ENCODE data around the gene PSTPIP2.
"Not testable (repeated sequence)": the region's sequence is repeated elsewhere in the genome, so short reads cannot be mapped to it uniquely, and the experiment has no call there.

The PSTPIP2 gene

DNA sequence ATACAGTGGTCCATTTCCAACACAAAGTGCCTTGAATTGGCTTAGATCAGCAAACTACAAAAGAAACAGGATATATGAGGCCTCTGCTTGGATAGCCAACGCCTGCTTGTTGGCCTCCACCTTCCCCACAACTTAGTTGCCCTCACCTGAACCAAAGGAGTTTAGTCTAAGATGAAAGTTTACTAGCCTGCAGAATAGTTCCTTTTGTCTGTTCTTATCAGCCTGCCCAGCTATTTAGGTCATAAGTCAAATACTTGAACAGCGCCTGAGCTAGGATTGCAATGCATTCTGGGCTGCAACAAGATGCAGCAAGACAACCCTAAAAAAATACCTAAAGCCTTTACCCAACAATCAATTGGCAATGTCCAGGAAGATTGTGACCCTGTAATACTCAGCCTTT is 91.8 kb downstream of the PSTPIP2 start:
- DNase-seq: no peak

DNA sequence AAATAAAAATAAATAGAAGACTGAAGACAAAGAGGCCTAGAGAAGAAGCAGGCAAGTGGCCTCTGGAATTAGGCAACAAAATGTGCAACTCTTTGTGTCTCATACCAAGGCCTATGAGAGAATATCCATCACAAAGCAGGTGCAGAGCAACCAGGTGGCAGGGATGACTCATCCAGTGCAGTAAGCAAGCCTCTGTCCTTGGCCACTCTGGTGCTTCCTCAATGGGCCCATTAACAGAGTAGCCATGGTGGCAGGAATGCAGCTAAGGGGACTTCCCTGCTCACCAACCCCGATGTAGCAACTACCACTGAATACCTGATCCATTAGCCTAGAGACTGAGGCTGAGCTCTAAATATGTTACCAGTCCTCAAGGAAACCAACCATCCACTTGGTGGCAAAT is 94.0 kb downstream of the PSTPIP2 start:
- DNase-seq: no peak

DNA sequence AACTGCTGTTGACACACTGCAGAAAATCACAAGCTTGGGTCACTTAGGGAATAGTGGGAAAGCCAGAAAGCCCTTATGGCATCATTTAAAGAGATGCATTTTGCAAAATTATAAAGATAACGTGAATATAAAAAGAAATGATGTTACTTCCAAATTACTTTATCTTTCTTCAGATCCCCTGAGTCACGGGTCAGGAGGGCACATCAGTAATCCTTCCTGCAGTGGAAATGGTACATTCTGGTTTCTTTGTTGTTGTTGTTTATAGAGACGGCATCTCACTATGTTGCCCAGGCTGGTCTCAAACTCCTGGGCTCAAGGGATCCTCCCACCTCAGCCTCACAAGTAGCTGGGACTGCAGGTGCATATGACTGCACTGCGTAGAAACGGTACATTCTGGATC is 95.1 kb downstream of the PSTPIP2 start:
- no peak for DNase-seq

DNA sequence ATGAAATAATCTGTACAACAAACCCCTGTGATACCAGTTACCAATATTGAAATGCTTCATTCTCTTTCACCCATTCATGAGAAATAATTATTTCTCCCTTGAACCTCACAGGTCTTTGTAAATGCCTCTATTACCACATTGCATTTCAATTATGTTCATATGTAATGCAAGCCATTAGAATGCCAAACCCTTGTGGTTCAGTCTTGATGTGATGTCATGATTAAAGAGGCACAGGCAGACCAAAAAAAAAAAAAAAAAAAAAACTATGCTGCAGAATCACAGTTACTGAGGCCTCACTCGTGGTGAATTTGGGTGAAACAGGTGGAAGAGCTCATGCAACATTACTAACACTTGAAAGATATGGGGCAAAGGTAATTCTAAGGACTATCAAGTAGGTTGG is 95.5 kb downstream of the PSTPIP2 start:
- DNase-seq: no peak

DNA sequence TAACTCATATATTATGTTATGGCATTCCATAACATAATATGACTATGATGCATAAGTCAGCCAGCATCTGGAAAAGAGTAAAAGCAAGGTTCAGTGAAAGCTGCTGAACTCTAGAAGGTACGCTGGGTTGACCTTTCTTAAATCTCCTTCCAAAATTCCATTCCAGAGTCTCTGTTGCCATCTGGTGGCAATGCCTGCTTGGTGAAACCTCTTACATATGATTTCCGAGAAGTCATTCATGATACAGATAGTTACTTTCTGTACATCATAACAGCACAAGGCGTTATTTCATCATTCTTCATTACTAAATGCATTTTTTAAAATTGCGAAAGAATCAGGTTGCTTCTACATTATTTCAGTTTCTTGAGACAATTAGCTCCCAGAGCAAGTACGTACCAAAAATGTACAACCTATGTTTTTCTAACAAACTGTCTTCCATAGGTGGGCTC is 97.9 kb downstream of the PSTPIP2 start:
- DNase-seq: peak; percentile 62

DNA sequence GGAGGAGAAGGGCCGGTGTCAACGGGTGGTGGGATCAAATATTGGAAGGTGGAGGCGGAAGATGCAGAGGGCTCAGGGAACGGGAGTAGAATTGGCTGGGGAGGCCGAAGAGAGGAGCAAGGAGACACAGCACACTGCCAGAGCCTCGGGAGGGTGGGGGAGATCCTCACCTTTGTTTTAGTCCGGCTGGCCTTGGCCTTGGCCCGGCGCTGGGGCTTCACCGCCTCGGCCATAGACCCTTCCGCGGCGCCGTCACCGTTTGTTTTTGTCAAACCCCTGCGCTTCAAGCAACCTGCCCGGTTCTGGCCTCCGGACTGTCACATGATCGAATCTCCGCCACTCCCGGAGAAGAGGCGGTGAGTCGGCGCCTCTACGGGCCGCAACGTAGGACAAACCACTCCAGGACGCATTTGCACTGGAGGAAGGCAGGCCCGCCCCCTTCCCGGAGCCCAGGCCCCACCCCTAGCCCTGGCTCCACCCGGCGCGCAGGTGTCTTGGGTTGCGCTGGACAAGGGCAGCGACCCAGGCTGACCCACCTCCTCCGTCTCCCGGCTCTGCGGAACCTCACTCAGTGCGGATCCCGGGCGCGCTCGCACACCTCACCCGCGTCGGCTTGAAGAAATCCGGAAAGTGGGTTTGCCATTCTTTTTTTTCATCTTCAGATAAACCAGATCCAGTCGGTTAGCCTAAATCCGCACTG is 104.9 kb downstream of the PSTPIP2 start, which contains the start of gene EPG5:
Gene EPG5 (minus strand): TSS at position 323 of the 700 bp plus-strand sequence. CDS start 90 bp downstream, at position 233.
- peak; percentile 89 for DNase-seq

DNA sequence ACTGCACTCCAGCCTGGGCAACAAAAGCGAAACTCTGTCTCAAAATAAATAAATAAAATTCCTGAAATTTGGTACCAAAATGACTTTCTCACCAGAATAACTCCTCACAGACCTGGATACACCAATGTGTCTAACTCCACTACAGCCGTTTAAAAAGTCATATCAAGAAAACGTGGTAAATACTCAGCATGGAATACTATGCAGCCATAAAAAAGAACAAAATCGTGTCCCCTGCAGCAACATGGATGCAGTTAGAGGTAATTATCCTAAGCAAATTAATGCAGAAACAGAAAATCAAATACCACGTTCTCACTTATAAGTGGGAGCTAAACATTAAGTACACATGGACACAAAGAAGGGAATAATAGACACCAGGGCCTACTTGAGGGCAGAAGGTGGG is 107.1 kb downstream of the PSTPIP2 start:
- not testable (repeated sequence) for DNase-seq

DNA sequence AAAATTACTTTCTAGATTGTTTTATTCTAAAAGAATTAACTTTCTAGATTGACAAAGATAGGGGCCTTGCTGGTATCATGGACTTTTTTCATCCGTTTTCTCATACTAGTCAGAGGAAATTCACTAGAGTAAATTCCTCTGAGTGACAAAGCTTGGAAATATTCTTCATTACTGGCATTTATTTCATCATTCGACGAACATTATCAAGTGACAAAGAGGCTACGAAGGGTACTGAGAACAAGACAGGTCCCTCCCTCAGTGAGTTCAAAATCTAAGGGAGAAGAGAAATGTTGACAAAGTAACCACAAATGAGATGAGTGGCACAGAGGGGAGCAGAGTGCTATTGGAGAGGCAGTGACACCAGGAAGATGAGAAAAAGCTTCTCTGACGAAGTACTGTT is 109.2 kb downstream of the PSTPIP2 start:
- DNase-seq: no peak

DNA sequence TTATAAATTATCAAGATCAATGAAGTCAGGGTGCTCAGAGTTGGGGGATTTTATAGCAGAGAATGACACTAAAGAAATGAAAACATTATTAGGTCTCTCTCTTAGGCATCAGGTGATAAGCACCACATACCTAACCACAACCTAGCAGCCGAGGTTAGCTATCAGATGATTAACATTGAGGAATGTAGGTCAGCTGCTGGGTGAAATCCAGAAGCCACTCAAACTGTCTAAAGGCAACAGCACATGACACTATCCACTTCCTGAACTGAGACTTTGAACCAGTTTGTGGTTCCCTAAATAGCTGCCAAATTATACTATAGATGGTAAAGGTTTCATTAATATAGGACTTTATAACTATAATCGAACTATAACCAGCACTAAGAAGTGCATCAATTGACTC is 109.6 kb downstream of the PSTPIP2 start:
- DNase-seq: no peak

DNA sequence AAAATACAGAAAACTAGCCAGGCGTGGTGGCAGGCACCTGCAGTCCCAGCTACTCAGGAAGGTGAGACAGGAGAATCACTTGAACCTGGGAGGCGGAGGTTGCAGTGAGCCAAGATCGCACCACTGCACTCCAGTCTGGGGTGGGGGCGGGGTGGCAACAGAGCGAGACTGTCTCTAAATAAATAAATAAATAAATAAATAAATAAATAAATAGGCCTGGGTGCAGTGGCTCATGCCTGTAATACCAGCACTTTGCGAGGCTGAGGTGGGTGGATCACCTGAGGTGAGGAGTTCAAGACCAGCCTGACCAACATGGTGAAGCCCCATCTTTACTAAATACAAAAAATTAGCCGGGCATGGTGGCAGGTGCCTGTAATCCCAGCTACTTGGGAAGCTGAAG is 112.6 kb downstream of the PSTPIP2 start:
- not testable (repeated sequence) for DNase-seq

DNA sequence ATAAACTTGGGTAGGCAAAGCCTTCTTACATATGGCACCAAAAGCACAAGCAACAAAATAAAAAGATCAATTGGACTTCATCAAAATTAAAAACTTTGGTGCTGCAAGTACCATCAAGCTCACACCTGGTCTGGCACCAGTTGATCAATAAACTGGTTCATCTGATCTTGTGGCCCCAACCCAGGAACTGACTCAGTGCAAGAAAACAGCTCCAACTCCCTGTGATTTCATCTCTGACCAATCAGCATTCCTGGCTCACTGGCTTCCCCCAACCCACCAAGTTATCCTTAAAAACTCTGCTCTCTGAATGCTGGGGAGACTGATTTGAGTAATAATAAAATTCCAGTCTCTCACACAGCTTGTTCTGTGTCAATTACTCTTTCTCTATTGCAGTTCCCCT is 113.3 kb downstream of the PSTPIP2 start:
- DNase-seq: no peak

DNA sequence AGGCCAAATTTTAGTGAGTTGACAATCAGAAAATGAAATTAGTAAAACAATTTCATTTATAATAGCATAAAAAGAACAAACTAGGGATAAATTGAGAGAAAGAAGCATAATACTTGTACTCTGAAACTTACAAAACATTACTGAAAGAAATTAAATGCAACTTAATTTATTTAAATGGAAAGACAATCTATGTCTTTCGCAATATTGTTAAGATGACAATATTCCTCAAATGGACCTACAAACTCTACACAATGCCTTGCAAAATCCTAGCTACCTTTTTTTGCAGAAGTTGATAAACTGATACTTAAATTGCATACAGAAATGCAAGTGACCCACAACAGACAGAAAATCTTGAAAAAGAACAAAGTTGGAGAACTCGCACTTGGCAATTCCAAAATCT is 114.0 kb downstream of the PSTPIP2 start:
- DNase-seq: no peak

DNA sequence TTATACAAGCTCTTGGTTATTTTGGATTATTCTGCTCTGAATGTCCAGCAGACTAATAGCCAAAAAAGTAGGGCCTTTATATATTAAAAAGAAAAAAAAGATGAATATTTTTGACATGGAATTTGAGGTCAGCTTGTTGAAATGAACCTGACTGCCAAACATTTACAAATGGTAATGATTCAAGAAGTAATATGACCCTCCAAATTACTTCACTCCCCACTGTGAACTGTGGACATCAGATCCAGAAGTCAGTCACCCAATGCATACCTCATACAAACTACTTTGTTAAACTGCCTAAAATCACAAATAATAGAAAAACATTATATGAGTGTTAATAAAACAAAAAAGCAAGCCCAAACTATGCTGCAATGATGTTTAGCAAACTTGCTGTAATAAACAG is 115.0 kb downstream of the PSTPIP2 start:
- DNase-seq: no peak

DNA sequence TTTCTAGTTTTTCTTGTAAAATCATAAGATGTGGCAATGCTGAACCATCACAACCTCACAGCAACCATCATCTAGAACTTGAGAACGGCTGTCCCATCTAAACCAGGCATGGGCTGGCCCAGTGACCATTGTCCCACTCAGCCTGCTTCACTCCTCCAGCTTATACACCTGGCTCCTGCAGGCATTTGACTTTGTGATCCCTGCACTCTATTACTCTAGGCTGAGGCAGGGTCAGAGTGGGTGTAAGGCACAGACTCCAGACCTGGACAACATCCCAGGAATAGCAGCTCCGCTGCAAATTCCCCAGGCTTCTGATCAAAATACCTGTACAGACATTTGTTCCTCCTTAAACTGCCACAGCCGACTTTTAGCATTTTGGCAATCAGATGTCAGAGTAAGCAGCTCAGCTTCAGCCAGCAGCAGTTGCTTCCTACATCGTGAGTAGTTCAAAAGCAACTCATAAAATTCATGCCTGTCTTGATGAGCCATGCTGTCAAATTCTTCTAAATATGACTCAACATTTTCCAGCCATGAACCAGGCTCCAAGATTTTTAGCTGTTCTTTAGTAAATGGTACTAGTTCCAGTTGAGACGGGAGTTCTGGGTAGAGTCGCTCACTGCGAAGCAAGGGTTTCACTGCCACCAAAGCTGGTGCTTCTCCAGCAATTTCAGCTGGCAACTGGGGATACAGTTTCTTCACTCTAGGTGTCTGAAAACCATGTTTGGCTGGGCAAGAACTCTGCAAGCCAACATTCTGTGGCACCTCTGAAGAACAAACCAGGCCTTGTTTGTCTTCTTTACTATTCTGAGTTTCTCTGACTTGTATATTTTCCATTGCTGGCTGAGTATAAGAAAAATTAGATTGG is 117.8 kb downstream of the PSTPIP2 start:
- DNase-seq: no peak

DNA sequence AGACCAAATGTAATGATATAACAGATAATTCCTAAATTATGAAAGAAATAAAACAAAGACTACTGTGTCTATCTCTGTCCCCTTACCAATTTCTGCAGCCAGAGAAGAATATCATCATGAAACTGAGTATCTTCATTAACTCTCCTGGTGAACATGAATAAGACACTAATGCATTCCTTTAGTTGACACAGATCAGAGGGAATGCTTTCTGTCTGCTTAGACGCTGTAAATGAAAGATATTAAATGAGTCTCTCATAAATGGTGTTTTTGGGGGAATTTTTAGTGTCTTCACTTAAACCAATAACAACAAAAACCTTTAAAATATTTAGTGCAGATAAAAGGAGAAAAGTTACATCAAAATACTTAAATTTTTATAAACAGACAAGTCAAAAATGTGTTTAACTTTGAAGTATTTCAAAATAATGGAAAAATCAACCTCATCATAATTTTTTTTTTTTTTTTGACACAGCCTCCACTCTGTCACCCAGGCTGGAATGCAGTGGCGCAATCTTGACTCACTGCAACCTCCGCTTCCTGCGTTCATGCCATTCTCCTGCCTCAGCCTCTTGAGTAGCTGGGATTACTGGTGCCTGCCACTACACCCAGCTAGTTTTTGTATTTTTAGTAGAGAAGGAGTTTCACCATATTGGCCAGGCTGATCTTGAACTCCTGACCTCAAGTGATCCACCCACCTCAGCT is 120.9 kb downstream of the PSTPIP2 start:
- DNase-seq: no peak

DNA sequence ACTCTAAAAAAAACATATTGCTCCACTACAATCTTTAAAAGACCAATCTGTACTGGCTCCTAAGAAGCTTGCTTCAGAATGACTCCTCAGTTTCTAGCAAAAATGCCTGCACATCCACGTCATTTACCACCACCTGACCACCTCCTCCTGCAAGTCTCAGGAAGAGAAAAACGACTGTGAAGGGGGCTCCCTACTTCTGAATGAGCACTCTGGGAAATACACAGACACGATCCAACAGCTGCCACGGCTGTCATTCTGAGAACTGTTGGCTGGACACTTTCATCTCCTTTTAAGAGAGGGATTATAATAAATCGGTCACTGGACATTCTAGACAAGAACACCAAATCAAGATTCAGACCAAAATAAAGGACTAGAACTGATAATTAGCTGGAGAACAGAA is 126.4 kb downstream of the PSTPIP2 start:
- DNase-seq: no peak

DNA sequence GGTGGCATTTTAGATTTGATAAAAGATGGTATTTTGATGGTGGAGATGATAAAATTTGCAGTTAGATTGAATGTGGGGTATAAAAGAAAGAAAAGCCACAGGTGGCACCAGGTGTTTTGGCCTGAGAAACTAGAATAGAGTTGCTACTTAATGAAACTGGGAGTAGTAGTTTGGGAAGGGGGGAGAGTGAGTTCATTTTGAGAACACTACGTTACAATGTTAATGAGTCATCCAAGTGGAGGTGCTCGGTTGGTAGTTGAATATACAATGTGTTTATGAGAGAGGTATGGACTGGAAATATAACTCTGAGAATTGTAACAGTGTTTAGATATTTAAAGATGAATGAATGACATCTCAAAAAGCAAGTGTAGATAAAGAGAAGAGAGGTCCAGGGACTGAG is 131.3 kb downstream of the PSTPIP2 start:
- DNase-seq: no peak

DNA sequence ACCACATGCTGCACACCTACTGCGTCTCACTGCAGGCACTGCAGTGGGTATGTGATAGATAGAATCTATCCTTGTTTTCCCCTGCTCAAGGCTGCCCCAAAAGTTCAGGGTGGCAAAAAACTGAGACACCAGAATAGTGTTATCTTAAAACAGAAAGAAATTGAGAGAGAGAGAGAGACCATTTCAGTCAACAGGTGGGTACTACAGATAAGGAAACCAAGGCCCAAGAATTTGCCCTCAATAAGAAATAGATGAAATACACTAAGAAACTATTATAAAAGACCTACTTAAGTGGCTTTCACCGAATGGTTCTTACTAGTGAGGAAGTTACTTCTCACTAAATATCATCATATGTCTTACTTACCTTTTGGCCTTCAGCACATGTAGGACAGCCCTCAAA is 132.8 kb downstream of the PSTPIP2 start:
- no peak for DNase-seq

DNA sequence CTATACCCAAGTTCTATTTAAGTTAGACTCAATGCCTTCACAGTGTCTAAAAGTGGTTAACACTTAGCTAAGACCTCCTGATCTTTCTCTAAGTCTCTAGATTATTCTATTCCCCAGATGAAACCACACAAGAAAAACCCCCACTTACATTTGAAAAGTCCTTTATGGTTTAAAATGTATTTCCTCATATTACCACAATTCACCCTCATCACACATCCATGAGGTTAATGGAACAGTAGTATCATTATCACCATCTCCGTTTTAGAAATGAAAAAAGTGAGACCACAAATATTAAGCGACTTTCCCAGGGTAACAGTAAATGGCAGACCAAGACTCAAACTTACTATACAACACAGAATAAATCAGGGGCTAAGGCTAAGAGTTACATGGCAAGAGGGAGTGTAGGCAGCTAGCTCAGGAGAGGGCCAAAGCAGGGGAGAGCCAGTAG is 133.5 kb downstream of the PSTPIP2 start:
- DNase-seq: no peak

DNA sequence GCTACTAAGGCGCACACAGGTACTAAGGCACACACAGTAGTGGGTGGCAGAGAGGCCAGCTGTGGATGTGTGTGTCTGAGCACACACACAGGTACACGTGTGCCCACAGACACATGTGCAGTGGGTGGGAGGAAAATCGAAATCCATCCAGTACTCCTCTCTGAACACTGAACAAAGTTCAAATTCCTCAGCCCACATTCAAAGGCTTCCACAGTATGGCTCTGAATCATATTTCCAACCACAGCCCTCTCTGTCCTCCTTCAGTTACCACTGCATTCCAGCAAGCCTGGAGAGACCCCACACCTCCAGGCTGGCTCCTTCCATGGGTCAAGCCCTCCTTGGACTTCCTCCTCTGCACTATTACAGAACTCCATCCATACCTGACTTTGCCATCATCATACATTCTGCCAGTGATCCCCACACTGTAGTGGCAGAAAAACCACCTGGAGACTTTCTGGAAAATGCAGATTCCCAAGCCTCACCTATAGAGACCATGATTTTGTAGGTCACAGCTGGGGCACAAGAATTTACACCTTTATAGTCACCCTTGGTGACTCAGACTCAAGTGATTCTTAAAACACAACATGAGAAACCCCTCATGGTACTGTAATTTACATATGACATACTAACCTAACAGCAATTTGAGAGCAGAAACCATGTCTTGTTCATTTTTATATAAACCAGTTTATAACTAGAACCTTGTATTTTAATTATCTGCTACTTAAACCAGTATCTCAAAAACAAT is 136.3 kb downstream of the PSTPIP2 start:
- DNase-seq: no peak

Measured in activated CD8-positive, alpha-beta memory T cell treated with anti-CD3 and anti-CD28 coated beads, Interleukin-2, amount 50 U/mL, for 4 hours (primary cell).